GM21717 (cell line): ENCODE measurements around the gene ZMIZ1.

Experiments
- ATAC-seq: cut with Tn5 transposase; IDR thresholded peaks from one replicate; pipeline ENCODE4 v1.9.1; 2021; ENCODE audit warnings: mild to moderate bottlenecking, moderate library complexity; ENCODE audit not compliant: unreplicated experiment

The ZMIZ1 gene

DNA sequence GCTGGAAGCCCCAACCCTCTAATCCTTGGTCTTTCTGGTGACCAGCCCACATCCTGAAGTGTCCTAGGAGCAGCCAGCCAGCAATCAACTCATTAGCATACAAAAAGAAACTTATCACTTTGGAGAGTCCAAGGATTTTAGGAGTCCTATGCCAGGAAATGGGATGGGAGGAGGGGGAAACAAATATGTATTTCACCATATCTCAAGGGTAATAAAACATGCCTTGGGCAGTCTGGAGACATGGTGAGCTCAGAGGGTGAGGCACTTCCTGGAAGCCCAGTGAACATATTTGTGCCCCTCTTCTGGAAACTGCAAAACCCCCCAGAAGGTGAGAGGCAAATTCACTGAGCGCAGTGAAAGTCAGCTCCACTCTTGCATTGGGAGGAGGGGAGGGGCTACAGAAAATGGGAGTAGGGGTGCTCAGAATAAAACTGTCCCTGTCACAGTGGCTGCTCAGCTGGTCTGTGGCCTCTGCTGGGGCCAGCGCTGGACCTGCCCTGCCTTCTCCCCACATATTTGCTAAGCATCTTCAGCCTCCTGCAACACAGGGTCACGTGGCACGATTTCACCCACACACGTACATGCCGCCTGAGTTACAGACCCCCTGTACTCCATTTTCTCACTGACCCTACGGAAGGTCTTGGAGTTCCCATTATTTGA lies 17.7 kb upstream of the ZMIZ1 start:
- ATAC-seq, result no peak

DNA sequence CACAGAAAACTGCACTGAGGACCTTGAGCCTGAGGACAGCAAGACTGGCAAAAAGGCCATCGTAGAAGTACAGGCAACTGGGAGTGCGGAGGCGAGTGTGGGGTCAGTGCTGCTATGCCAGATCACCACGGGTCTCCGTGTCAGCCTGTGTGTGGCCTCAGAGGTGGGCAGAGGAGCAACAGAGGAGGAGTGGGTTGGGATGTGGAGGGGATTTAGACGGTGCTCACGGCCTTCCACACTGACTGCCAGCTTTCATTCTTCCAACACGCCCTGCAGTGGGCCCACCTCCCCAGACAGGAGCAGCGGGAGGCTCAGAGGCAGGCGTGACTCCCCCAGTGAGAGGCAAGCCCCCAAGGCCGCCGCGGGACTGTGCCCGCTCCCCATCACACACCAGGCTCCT lies 17.0 kb upstream of the ZMIZ1 start:
- ATAC-seq, result no peak

DNA sequence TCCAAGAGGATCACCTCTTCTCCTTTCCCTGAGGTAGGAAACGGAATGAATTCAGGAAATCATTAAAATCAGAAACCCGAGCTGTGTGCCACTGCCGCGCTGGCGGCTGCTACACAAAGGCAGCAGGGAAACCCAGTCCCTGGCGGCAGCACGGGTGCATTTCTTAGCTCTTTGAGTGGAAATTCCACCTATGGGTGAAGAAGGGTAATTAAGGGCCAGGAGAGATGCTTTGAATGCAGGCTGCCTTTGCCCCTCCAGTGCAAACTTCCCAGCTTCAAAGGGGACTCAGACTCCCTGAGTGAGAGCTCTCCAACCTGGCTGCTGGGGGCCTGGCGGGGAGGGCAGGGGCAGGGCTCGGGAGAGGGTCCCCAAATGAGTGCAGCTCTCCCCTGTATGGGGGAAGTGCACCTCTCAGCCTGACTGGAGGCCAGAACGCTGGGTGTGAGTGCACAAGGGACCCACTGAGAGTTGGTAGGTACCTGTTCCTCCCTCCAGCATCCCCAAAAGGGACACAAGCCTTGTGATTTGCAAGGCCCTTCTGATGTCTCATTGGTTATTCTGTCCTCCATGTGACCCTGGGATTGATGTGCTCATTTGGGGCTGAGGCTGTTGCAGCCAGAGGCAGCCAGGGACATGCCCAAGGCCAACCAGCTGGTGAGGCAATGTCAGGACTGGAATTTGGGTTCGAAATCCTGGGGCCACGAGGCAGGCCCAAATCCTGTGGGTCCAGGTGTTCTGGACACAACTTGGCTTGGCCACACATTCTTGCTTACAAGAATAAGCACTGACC lies 16.3 kb upstream of the ZMIZ1 start:
- no peak for ATAC-seq

DNA sequence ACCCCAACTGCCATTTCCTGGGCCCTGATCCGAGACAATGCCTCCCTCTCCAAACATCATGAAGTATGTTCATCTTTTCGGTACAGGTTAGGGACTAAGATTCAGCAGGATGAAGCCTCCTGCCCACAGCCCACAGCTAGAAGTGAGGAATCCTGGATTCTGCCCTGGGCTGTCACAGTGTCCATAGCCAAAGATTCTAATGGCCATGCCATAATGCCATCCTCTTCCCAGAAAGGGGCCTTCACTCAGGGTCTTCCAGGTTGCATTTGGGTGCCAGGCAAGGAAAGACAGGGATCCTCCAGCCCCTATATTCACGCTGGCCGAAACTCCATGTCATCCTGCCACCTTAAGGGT lies 15.7 kb upstream of the ZMIZ1 start:
- ATAC-seq, result no peak

DNA sequence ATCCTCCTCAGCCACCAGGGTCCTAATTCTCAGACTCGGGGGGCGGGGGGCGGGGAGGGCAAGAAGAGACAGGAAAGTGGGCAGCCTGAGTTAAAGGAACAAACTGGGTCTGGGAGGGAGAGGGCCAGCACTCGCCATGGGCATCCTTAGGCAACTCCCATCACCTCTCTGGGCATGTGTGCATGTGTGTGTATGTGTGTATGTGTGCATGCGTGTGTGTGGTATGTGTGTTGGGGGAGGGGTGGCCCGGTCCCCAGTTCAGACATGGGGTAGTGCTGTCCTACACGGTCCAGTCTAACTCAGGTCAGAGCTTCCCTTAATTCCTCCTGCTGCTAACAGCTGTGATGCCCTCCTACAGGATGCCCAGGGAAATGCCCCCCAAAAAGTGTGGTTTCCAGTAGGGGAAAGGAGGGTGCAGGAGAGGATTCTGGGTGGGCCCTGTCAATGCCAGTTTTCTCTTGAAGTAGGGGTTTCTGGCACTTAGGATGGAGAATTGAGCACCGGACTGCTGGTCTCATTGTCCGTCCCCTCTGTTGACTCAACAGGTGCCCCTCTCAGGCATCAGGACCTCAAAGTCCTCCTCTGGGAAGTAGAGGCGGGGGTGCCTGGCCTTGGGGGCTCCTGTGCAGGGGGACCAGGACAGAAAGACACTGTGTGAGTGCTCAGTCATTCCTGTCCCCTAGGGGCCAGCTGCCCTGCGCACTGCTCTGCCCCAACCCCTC lies 15.1 kb upstream of the ZMIZ1 start:
- ATAC-seq, result no peak

DNA sequence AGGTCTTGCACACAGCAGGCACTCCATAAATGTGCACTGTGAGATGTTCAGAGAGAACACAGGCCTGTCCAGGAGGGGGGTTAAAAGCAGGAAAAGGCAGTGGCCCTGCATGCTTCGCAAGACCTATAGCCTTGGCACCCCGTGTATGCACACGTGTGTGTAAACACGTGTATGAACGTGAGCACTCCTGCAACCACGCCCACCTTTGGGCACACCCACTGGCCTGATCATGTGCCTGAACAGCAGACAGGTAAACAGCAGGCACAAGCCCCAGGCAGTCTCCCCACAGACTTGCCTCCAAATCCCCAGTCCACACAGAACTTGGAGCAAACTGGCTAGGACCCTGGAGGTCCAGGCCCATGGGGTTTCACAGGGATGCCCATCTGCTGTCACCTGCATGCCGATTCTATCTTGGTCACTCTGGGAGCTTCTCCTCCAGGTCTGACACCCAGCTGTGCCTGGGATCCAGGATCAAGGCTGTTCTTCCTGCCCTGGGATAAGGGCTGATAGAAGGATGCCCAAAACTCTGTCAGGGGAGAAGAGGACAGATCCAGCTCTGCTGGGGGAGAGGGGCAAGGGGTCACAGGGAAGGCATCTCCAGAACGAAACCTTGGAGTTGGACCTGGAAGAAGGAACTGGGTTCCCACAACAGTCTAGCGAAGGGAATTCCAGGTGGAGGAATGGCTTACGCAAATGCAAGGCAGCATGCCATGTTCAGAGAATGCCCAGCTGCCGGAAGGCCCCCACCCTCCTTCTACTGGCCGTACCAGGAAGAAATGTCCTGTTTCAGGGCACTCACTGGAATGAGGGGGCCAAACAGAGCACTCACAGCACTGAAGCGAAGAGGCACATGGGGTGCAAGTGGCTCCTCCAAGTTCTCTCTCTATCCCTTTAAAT lies 14.3 kb upstream of the ZMIZ1 start:
- ATAC-seq, result no peak

DNA sequence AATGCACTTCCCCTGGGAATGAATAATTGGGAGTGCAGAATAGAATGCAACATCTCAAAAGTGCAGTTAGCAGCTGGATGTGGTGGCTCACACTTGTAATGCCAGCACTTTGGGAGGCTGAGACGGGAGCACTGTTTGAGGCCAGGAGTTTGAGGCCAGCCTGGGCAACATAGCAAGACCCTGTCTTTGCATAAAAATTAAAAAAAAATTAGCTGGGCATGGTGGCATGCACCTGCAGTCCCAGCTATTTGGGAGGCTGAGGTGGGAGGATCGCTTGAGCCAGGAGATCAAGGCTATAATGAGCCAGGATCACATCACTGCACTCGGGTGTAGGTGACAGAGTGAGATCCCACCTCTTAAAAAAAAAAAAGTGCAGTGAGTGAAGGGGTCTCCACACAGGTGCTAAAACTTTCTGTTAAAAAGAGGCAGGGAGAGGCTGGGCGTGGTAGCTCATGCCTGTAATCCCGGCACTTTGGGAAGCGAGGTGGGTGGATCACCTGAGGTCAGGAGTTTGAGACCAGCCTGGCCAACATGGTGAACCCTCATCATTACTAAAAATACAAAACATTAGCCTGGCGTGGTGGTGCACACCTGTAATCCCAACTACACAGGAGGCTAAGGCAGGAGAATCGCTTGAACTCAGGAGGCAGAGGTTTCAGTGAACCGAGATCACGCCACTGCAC lies 13.5 kb upstream of the ZMIZ1 start:
- ATAC-seq, result no peak

DNA sequence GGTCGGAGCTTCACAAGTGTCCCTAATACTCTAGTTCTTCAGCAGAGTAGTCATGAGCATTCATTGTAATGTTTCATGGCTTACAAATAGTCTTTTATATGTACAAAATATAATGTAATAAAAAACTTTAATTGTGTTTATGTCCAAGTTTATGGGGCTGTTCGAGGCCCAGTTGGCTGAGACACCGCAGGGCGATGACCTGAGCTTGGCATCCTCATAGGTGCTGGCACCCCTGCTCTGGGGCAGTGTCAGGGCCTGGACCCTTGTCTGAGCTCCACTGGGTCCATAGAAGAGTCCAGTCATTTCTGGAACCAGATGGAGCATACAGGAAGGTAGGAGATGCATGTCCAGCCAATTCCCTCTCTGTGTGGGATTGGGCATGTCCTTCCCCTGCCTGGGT lies 12.9 kb upstream of the ZMIZ1 start:
- ATAC-seq, result no peak

DNA sequence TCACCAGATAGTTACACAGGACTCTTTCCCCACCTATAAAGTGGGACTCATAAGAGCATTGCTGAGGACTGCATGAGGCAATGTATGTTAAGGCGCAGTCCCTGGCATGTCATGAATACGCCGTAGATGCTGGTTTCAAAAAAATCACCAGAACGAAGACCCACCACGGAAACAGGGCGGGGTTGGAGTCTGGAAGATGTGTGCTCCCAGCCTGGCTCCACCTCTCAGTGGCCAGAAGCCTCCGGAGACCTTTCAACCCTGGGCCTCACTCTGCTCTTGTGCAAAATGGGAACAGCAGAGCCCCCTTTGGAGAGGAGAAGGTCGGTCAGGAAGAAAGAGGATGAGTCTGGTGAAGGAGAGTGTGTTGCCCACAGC lies 12.4 kb upstream of the ZMIZ1 start:
- no peak for ATAC-seq

DNA sequence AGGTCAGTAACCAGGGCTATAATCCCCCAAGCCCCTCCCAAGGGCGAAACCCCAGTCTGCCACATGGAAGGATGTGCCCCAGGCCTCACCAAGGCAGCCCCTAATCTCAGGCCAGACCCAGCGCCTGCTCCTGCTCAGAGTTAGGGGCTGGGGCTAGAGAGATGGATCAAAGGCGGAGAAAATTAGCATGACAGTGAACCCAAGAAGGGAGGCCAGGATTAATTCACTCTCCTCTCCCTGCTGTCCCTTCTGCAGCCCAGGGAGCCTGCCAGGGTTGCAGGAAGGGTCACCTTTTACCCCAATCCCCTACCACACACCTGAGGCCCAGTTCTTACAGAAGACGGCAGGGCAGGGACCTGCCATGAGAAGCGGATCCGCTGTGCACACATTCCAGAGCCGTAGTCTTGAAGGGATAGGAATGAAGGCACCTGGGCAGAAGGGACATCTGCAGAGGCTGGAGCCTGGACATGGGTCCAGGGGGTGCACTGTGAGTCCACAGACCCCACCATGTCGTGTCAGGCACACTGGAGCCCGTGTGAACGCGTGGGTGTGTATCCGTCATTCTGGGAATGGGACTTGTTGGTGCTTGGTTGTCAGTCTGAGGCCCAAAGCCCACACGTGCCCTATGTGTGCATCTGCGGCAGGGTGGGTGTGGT lies 11.9 kb upstream of the ZMIZ1 start:
- ATAC-seq, result no peak

DNA sequence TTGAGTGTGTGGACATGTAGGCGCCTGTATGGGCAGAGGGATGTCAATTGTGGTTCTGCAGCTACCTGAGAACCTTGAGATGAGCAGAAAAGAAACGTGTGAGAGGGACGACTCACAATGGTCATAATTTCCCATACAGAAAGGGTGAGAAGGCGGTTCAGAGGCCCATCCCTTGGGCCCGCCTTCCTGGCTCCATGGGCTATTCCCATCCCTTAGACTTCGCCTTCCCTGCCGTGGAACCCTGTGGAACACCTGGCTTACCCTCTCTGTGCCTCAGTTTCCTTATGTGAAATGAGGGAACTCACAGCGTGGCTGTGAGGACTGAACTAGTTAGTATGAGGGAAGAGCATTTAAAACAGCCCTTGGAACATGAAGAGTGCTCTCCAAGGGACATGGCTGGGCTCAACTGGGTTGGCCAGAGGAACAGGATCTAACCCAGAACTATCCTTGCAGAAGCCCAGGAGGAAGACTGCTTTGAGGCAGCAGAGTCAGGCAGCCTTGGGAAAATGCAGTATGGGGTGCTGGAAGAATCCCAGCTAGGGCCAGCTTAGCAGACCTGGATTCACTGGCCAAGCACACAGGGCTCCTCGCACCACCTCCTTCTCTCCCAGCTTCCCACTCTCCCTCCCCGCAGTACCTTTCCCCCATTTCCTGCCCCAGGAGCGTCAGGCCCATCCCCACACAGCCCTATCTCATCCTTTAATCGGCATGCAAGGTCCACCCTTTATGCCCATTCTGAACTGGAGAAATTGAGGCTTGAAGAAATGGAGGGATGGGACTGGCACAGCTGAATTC lies 11.1 kb upstream of the ZMIZ1 start:
- ATAC-seq, result no peak

DNA sequence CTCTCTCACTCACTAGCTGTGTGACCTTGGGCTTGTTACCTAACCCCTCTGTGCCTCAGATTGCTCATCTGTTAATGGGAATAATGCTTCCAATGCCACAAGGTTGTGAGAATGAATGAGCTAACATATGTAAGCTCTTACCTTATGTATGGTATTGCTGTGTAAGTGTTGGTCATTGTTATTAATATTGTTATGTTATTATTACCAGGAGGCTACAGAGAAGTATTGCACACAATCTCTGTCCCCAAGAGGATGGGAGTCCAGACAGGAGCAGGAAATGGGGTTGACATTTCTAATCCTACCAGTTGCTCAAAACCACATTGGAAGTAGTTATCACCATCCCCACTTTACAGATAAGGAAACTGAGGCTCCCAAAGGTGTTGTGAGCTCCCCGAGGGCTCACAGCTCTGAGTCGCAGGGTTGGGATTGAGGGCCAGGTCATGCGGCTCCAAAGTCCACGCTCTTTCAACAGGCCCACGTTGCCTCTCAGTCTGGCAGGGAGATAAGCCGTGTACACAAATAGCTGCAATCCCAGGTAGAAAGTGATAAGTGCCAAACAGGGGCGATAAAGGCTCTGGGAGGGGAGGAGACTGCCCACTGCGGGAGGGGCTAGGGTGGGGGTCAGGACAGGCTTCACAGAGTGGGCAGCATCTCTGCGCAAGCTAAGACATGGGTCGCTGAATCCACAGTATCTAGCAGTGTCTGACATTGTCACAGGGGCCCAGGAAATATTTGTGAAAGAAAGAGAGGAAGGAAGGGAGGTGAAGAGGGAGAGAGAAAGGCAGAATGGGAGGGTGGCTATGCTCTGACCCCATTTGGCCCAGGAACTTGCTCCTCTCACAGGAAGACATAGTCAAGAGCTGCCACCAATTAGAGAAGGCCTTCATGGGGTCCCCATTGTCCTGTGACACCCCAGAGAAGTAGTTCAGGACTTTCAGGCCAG lies 9.6 kb upstream of the ZMIZ1 start:
- ATAC-seq, result no peak

DNA sequence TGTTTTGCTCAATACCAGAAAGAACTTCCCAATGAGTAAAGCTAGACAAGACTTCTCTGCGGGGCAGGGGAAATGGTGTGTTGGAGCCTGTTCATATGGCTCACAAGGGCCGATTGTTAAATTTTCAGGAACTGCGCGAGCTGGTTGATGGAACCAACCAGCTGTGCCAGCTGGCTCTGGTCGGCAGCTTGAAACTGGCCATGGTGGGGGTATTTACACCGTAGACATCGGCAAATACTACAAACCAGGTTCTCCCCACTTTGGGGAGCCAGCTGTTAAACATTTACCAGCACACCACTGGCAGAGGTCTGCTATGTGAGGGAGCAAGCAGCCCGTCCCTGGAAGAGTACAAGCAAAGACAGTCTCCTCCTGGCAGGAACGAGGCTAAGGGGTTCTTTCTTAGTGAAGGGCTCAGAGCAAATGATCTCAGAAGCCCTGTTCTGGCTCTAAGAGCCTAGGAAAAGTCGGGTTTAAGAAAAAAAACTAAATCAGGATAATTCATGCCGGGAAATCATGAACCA lies 8.8 kb upstream of the ZMIZ1 start:
- no peak for ATAC-seq

DNA sequence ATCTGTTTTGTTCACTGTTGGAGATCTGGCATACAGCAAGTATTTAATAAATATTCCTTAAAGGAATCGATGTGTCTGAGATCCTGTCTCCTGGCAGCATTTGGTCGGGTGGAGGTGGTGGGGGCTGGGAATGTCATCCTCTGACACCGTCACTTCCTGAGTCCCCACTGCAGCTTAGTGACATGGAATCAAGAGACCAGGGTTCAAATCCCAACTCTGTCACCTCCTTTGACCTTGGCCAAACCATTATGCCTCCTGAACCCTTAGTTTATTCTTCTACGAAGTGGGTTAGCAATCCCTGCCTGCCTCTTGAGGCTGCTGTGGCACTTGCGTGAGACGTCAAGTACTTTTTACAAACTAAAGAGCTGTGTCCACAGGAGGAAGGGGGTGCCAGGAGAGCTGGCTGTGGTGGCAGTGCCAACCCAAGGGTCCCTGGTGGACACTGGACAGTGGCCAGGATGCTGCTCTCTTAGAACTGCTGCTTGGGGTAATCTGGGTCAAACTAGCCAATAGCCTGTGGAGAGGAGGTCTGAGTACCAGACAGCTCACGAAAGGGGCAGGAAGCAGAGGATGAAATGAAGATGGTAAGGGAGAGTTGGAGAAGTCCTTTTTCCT lies 8.0 kb upstream of the ZMIZ1 start:
- no peak for ATAC-seq

DNA sequence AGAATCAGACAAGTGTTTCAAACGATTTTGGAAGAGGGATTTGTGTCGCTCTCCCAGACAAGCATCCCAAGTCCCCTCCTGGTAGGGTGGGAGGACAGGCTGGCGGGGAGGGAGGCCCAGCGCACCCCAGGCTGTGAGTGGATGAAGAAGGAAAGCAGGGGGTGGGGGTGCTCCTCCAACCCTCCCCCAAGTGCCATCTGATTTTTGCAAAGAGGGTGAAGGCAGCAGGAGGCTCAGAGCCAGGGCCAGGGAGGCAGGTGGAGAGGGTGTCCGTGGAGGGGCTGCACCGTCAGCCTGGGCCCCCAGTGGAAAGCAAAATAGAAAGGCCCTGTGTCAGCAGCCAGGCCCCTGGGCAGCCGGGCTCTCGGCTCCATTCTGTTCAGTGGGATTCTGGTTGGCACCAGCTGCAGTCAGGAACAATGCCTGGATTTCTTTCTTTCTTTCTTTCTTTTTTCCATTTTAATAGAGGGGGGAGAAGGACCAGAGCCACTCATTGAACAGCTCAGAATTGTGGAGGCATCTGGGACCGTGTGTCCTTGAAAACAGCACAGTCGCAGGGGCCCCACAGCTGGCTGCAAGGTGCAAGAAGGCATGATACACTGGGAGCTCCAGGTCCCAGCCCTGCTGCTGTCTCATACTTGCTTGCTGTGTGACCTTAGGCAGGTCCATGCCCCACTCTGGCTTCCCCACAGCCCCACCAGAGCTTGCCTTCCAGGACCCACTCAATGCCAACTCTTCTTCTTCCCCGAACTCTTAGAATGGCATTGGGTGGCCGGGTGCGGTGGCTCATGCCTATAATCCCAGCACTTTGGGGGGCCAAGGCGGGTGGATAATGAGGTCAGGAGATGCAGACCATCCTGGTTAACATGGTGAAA lies 7.1 kb upstream of the ZMIZ1 start:
- no peak for ATAC-seq

DNA sequence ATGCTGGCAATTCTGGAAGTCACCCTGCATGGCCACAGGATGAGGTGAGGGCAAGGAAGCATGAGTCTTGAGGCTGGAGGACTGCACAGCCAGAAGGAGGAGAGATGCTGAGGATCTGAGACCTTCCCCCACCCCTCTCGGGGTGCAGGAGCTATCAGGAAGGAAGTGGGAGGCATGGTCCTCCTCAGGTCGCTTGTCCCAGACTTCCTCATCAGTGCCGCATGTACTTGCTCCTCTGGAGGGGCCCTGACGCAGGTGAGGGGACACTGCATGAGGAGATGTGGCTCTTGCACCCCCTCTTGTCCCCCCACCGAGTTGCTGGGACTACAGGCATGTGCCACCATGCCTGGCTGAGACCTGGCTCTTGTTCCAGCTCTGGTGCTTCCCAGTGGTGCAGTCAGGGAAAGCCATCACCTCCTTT lies 5.7 kb upstream of the ZMIZ1 start:
- no peak for ATAC-seq
